CD4-positive, alpha-beta T cell (primary cell): ENCODE data around the gene NDE1. TPM values are rescaled to one million over a fixed set of nuclear protein-coding genes. Genes with fewer than 3 reads are reported as not detected.
"Not testable (repeated sequence)": the region's sequence is repeated elsewhere in the genome, so short reads cannot be mapped to it uniquely, and the experiment has no call there.

ENCODE experiments used
- ATAC-seq: fragments of 200-7000 bp; cut with Tn5 transposase; one replicate; pipeline ENCODE4 v1.10.0; 2022; ENCODE audit warnings: mild to moderate bottlenecking; ENCODE audit not compliant: poor library complexity
- CTCF ChIA-PET: fragments of 350-600 bp; sonication (Branson Sonifier 250); formaldehyde crosslinking; loops from one replicate; lab custom pipeline; 2021; ENCODE audit warnings: antibody characterized with exemption, inconsistent platforms; lab: Charles Lee
- POLR2A ChIA-PET: fragments of 350-600 bp; sonication (Branson Sonifier 250); formaldehyde crosslinking; loops from one replicate; lab custom pipeline; 2021; ENCODE audit warnings: antibody characterized with exemption, inconsistent platforms; lab: Charles Lee
- DNase-seq, 14 experiments: peaks; one replicate each; pipeline ENCODE4 v3.0.0-alpha.2; 2013 to 2020; ENCODE audit warnings: mixed read lengths in 2 of 14
- H3K27ac ChIP-seq, 2 donors: one replicate each; pipeline versions ENCODE4 v1.5.1 to v1.7.0; 2013; ENCODE audit warnings: low read length in 2 of 2, low read depth in 1 of 2, mild to moderate bottlenecking in 1 of 2
- H3K27me3 ChIP-seq, 2 experiments: 1 replicate in 1 of 2; 2 replicates in 1 of 2; pipeline versions ENCODE4 v1.6.1 to v1.7.0; 2013; ENCODE audit warnings: low read length in 2 of 2, control low read depth in 1 of 2, mild to moderate bottlenecking in 1 of 2, moderate library complexity in 1 of 2; ENCODE audit not compliant: insufficient read depth in 2 of 2, control insufficient read depth in 1 of 2
- H3K36me3 ChIP-seq: one replicate; pipeline ENCODE4 v1.6.1; 2013; ENCODE audit warnings: low read length, control low read depth; ENCODE audit not compliant: insufficient read depth
- H3K4me1 ChIP-seq: one replicate; pipeline ENCODE4 v1.6.1; 2013; ENCODE audit warnings: low read length, control low read depth; ENCODE audit not compliant: insufficient read depth
- H3K4me3 ChIP-seq: one replicate; pipeline ENCODE4 v1.5.1; 2013; ENCODE audit warnings: mild to moderate bottlenecking, low read length, moderate library complexity
- H3K9me3 ChIP-seq, 2 experiments: 1 replicate in 1 of 2; 2 replicates in 1 of 2; pipeline versions ENCODE4 v1.6.1 to v1.7.0; 2013; ENCODE audit warnings: low read length in 2 of 2, mild to moderate bottlenecking in 2 of 2, control low read depth in 1 of 2, moderate library complexity in 1 of 2; ENCODE audit not compliant: control insufficient read depth in 1 of 2, insufficient read depth in 1 of 2
- H3K27ac Mint-ChIP-seq: one replicate; pipeline ENCODE4 v1.8.0; 2020; ENCODE audit warnings: mixed read lengths
- H3K27me3 Mint-ChIP-seq: one replicate; pipeline ENCODE4 v1.8.0; 2021; ENCODE audit warnings: mixed read lengths
- H3K36me3 Mint-ChIP-seq: one replicate; pipeline ENCODE4 v1.8.0; 2021; ENCODE audit warnings: low read depth, mixed read lengths
- H3K4me1 Mint-ChIP-seq: one replicate; pipeline ENCODE4 v1.8.0; 2021; ENCODE audit warnings: low read depth, mixed read lengths
- H3K4me3 Mint-ChIP-seq: one replicate; pipeline ENCODE4 v1.8.0; 2020; ENCODE audit warnings: mild to moderate bottlenecking, mixed read lengths
- H3K9me3 Mint-ChIP-seq: one replicate; pipeline ENCODE4 v1.8.0; 2020; ENCODE audit warnings: mixed read lengths
- CTCF ChIP-seq: fragments of 200-600 bp; IDR thresholded peaks from one replicate; pipeline ENCODE4 v1.8.0; 2022; ENCODE audit warnings: antibody characterized with exemption, mild to moderate bottlenecking
- intact Hi-C, 2 experiments: fragments of 100-400 bp; cut with DNase I in 1 of 2; cut with micrococcal nuclease in 1 of 2; formaldehyde crosslinking; loops; one replicate each; pipeline versions ENCODE4 v1.15.1 to v1.9.0; 2023 to 2025; cut with DNase I, micrococcal nuclease
- total RNA-seq, 174 experiments: library from RNA in 2 of 174; stranded (reverse) in 2 of 174; gene quantifications; one replicate each; pipeline ENCODE4 v1.2.3 and lab custom pipeline; 2021 to 2026

NDE1 gene
- total RNA-seq, 2 experiments from 2014 or later = 96.6 to 106 TPM

- intact Hi-C loops = no loop called here
- CTCF ChIA-PET = no interaction called here
- Histone ChIP-seq H3K36me3 (peaks cover 95% of the 10 kb centered on the region), H3K27ac (no peak overlapping the region), H3K4me1 (no peaks in the 10 kb centered on the region), H3K27me3 (no peaks in the 10 kb centered on the region), H3K9me3 (no peaks in the 10 kb centered on the region), H3K4me3 (no peak overlapping the region)
- POLR2A ChIA-PET = interaction anchor here (0.6 to 1.6 kb wide), 2 partner anchors 99 to 202 kb away, joined by 3 read pairs; no protein-coding TSS in a partner anchor
- ATAC-seq (no peak), DNase-seq (no peak)
- H3K9me3 Mint-ChIP-seq = no peaks in the 10 kb centered on the region
- no peaks in the 10 kb centered on the region for H3K27me3 Mint-ChIP-seq
- no peak for TF ChIP-seq CTCF
- no peaks in the 10 kb centered on the region for H3K4me1 Mint-ChIP-seq
- H3K27ac Mint-ChIP-seq = peak overlapping the region; percentile 32
- peaks cover 93% of the 10 kb centered on the region for H3K36me3 Mint-ChIP-seq
- H3K4me3 Mint-ChIP-seq = no peak overlapping the region
Measured at GRCh38 chr16:15689290-15689689, 39.2 kb downstream of the NDE1 start.

- H3K4me3 ChIP-seq = no peak overlapping the region
- no peaks in the 10 kb centered on the region for H3K4me1 ChIP-seq
- ATAC-seq (no peak), DNase-seq (no peak)
- no peak for TF ChIP-seq CTCF
- H3K36me3 ChIP-seq = peaks cover 95% of the 10 kb centered on the region
- intact Hi-C loops = no loop called here
- H3K27ac ChIP-seq = no peak overlapping the region
- ChIA-PET CTCF (interaction anchor here (0.6 kb wide), 1 partner anchor 28 kb away, joined by 6 read pairs; no protein-coding TSS in a partner anchor), POLR2A (no interaction called here)
- Mint-ChIP-seq H3K36me3 (peaks cover 94% of the 10 kb centered on the region), H3K4me1 (no peaks in the 10 kb centered on the region), H3K27me3 (no peaks in the 10 kb centered on the region), H3K27ac (no peak overlapping the region), H3K4me3 (no peak overlapping the region), H3K9me3 (no peaks in the 10 kb centered on the region)
- H3K9me3 ChIP-seq = no peaks in the 10 kb centered on the region
- no peaks in the 10 kb centered on the region for H3K27me3 ChIP-seq
Measured at GRCh38 chr16:15690296-15690695, 40.3 kb downstream of the NDE1 start.

GRCh38 chr16:15691046-15691445 lies 41.0 kb downstream of the NDE1 start:
- intact Hi-C loops = no loop called here
- no peaks in the 10 kb centered on the region for H3K9me3 ChIP-seq
- H3K4me3 Mint-ChIP-seq = no peak overlapping the region
- H3K4me1 Mint-ChIP-seq = no peaks in the 10 kb centered on the region
- ATAC-seq (no peak), DNase-seq (no peak)
- POLR2A ChIA-PET = no interaction called here
- H3K9me3 Mint-ChIP-seq = no peaks in the 10 kb centered on the region
- peaks cover 94% of the 10 kb centered on the region for H3K36me3 Mint-ChIP-seq
- no peak overlapping the region for H3K27ac ChIP-seq
- H3K36me3 ChIP-seq = peaks cover 96% of the 10 kb centered on the region
- no peaks in the 10 kb centered on the region for H3K27me3 Mint-ChIP-seq
- H3K4me1 ChIP-seq = no peaks in the 10 kb centered on the region
- CTCF ChIA-PET = no interaction called here
- no peak for TF ChIP-seq CTCF
- H3K27me3 ChIP-seq = no peaks in the 10 kb centered on the region
- no peak overlapping the region for H3K27ac Mint-ChIP-seq
- no peak overlapping the region for H3K4me3 ChIP-seq

GRCh38 chr16:15692508-15692907 lies 42.5 kb downstream of the NDE1 start:
- POLR2A ChIA-PET, H3K4me3 Mint-ChIP-seq, H3K4me1 Mint-ChIP-seq, H3K27ac ChIP-seq, DNase-seq, H3K4me3 ChIP-seq, H3K4me1 ChIP-seq, H3K9me3 Mint-ChIP-seq, H3K27me3 ChIP-seq, CTCF ChIA-PET, ATAC-seq, H3K27ac Mint-ChIP-seq, intact Hi-C loops, H3K27me3 Mint-ChIP-seq, H3K9me3 ChIP-seq: not testable (repeated sequence)
- H3K36me3 Mint-ChIP-seq = peaks cover 94% of the 10 kb centered on the region
- H3K36me3 ChIP-seq = peaks cover 97% of the 10 kb centered on the region
